Activated T-cell treated with anti-CD3 and anti-CD28 coated beads, Interleukin-2, amount 50 U/mL, for 24 hours (primary cell): ENCODE data around the gene AMDHD2.
A peak's percentile ranks its signal among the peaks of the same experiment; 100 is the strongest.

Experiments used
- DNase-seq: peaks from one replicate; pipeline ENCODE4 v3.0.0-alpha.2; 2020
- H3K27ac Mint-ChIP-seq: 2 replicates; pipeline ENCODE4 v1.8.0; 2020; ENCODE audit warnings: mild to moderate bottlenecking, mixed read lengths
- H3K27me3 Mint-ChIP-seq: 2 replicates; pipeline ENCODE4 v1.8.0; 2020; ENCODE audit warnings: mixed read lengths
- H3K36me3 Mint-ChIP-seq: 2 replicates; pipeline ENCODE4 v1.8.0; 2020; ENCODE audit warnings: low read depth, mixed read lengths
- H3K4me1 Mint-ChIP-seq: 2 replicates; pipeline ENCODE4 v1.8.0; 2020; ENCODE audit warnings: low read depth, mixed read lengths
- H3K4me3 Mint-ChIP-seq: 2 replicates; pipeline ENCODE4 v1.8.0; 2020; ENCODE audit warnings: mild to moderate bottlenecking, moderate library complexity, mixed read lengths
- H3K9me3 Mint-ChIP-seq: 2 replicates; pipeline ENCODE4 v1.8.0; 2020; ENCODE audit warnings: mixed read lengths

Gene AMDHD2

GRCh38 chr16:2520097-2520783 lies at the start of gene AMDHD2:
Gene AMDHD2 (plus strand): TSS chr16:2520371. CDS start chr16:2520459, 88 bp downstream.
- H3K4me1 Mint-ChIP-seq: peaks cover 57% of the 10 kb centered on the region
- DNase-seq: peak; percentile 88
- H3K36me3 Mint-ChIP-seq: peaks cover 67% of the 10 kb centered on the region
- peak within 1 kb of the TSS; percentile 97 for H3K27ac Mint-ChIP-seq
- no peaks in the 10 kb centered on the region for H3K9me3 Mint-ChIP-seq
- peak within 1 kb of the TSS; percentile 86 for H3K4me3 Mint-ChIP-seq
- no peaks in the 10 kb centered on the region for H3K27me3 Mint-ChIP-seq

GRCh38 chr16:2470603-2471015 lies 49.6 kb upstream of the AMDHD2 start:
- peaks cover 44% of the 10 kb centered on the region for H3K27me3 Mint-ChIP-seq
- no peaks in the 10 kb centered on the region for H3K9me3 Mint-ChIP-seq
- no peak overlapping the region for H3K27ac Mint-ChIP-seq
- H3K4me3 Mint-ChIP-seq: no peak overlapping the region
- no peaks in the 10 kb centered on the region for H3K36me3 Mint-ChIP-seq
- H3K4me1 Mint-ChIP-seq: peaks cover 22% of the 10 kb centered on the region
- peak; percentile 46 for DNase-seq

- H3K9me3 Mint-ChIP-seq: no peaks in the 10 kb centered on the region
- H3K36me3 Mint-ChIP-seq: no peaks in the 10 kb centered on the region
- H3K27me3 Mint-ChIP-seq: peaks cover 44% of the 10 kb centered on the region
- H3K4me3 Mint-ChIP-seq: no peak within 1 kb of the TSS
- peaks cover 26% of the 10 kb centered on the region for H3K4me1 Mint-ChIP-seq
- DNase-seq: peak; percentile 51
- H3K27ac Mint-ChIP-seq: no peak within 1 kb of the TSS
Observed at GRCh38 chr16:2471016-2471652, 49.0 kb upstream of the AMDHD2 start, which contains the start of gene NTN3. Gene NTN3 (plus strand): TSS chr16:2471297. CDS start chr16:2471702, 405 bp downstream.

- DNase-seq: no peak
- Mint-ChIP-seq H3K36me3 (no peaks in the 10 kb centered on the region), H3K4me3 (no peak overlapping the region), H3K4me1 (peaks cover 34% of the 10 kb centered on the region), H3K27me3 (peaks cover 41% of the 10 kb centered on the region), H3K27ac (no peak overlapping the region), H3K9me3 (no peaks in the 10 kb centered on the region)
Observed at GRCh38 chr16:2471653-2472487, 48.3 kb upstream of the AMDHD2 start.

- Mint-ChIP-seq H3K4me3 (no peak overlapping the region), H3K4me1 (peaks cover 32% of the 10 kb centered on the region), H3K9me3 (no peaks in the 10 kb centered on the region), H3K27ac (no peak overlapping the region), H3K27me3 (peaks cover 36% of the 10 kb centered on the region), H3K36me3 (no peaks in the 10 kb centered on the region)
- no peak for DNase-seq
Observed at GRCh38 chr16:2472488-2472864, 47.7 kb upstream of the AMDHD2 start.

GRCh38 chr16:2472885-2473445 lies 47.2 kb upstream of the AMDHD2 start:
- Mint-ChIP-seq H3K27ac (peak overlapping the region; percentile 37), H3K9me3 (no peaks in the 10 kb centered on the region)

GRCh38 chr16:2473446-2473926 lies 46.7 kb upstream of the AMDHD2 start:
- Mint-ChIP-seq H3K4me3 (peak overlapping the region; percentile 69), H3K27me3 (peaks cover 31% of the 10 kb centered on the region), H3K4me1 (peaks cover 28% of the 10 kb centered on the region), H3K27ac (peak overlapping the region; percentile 66), H3K36me3 (no peaks in the 10 kb centered on the region), H3K9me3 (no peaks in the 10 kb centered on the region)
- no peak for DNase-seq

More at GRCh38 chr16:2472885-2473445, 47.2 kb upstream of the AMDHD2 start:
- Mint-ChIP-seq H3K4me1 (peaks cover 32% of the 10 kb centered on the region), H3K4me3 (peak overlapping the region; percentile 69), H3K36me3 (no peaks in the 10 kb centered on the region), H3K27me3 (peaks cover 36% of the 10 kb centered on the region)
- no peak for DNase-seq

- peak overlapping the region; percentile 85 for H3K27ac Mint-ChIP-seq
- DNase-seq: peak; percentile 79
- peaks cover 25% of the 10 kb centered on the region for H3K4me1 Mint-ChIP-seq
- peaks cover 25% of the 10 kb centered on the region for H3K27me3 Mint-ChIP-seq
- no peaks in the 10 kb centered on the region for H3K9me3 Mint-ChIP-seq
- H3K4me3 Mint-ChIP-seq: peak overlapping the region; percentile 80
- no peaks in the 10 kb centered on the region for H3K36me3 Mint-ChIP-seq
Observed at GRCh38 chr16:2473999-2474876, 45.9 kb upstream of the AMDHD2 start.

- H3K9me3 Mint-ChIP-seq: no peaks in the 10 kb centered on the region
- no peaks in the 10 kb centered on the region for H3K36me3 Mint-ChIP-seq
- peak within 1 kb of the TSS; percentile 80 for H3K4me3 Mint-ChIP-seq
- H3K27ac Mint-ChIP-seq: peak within 1 kb of the TSS; percentile 85
- peaks cover 18% of the 10 kb centered on the region for H3K27me3 Mint-ChIP-seq
- DNase-seq: peak; percentile 91
- H3K4me1 Mint-ChIP-seq: peaks cover 25% of the 10 kb centered on the region
Observed at GRCh38 chr16:2474877-2475412, 45.2 kb upstream of the AMDHD2 start, which contains the start of gene TBC1D24. Gene TBC1D24 (plus strand): TSS chr16:2475127. CDS start chr16:2496149, 21,022 bp downstream.

- H3K27me3 Mint-ChIP-seq: peaks cover 11% of the 10 kb centered on the region
- H3K27ac Mint-ChIP-seq: no peak overlapping the region
- DNase-seq: peak; percentile 69
- peak overlapping the region; percentile 71 for H3K4me3 Mint-ChIP-seq
- peaks cover 25% of the 10 kb centered on the region for H3K4me1 Mint-ChIP-seq
- H3K36me3 Mint-ChIP-seq: peaks cover 2% of the 10 kb centered on the region
- no peaks in the 10 kb centered on the region for H3K9me3 Mint-ChIP-seq
Observed at GRCh38 chr16:2475413-2476344, 44.5 kb upstream of the AMDHD2 start.

GRCh38 chr16:2476345-2476720 lies 43.8 kb upstream of the AMDHD2 start:
- peak overlapping the region; percentile 71 for H3K4me3 Mint-ChIP-seq
- peaks cover 10% of the 10 kb centered on the region for H3K27me3 Mint-ChIP-seq
- no peaks in the 10 kb centered on the region for H3K9me3 Mint-ChIP-seq
- H3K4me1 Mint-ChIP-seq: peaks cover 25% of the 10 kb centered on the region
- DNase-seq: no peak
- peaks cover 2% of the 10 kb centered on the region for H3K36me3 Mint-ChIP-seq
- no peak overlapping the region for H3K27ac Mint-ChIP-seq

- H3K4me3 Mint-ChIP-seq: peak overlapping the region; percentile 71
- H3K27me3 Mint-ChIP-seq: peaks cover 10% of the 10 kb centered on the region
- peaks cover 25% of the 10 kb centered on the region for H3K4me1 Mint-ChIP-seq
- no peak overlapping the region for H3K27ac Mint-ChIP-seq
- H3K9me3 Mint-ChIP-seq: no peaks in the 10 kb centered on the region
- no peak for DNase-seq
- peaks cover 2% of the 10 kb centered on the region for H3K36me3 Mint-ChIP-seq
Observed at GRCh38 chr16:2476741-2477140, 43.4 kb upstream of the AMDHD2 start.
